GM18907 (cell line): Measurements from ENCODE around the gene DHCR24.
"Not testable (repeated sequence)": the region's sequence is repeated elsewhere in the genome, so short reads cannot be mapped to it uniquely, and the experiment has no call there.

Source experiments
- ATAC-seq: cut with Tn5 transposase; IDR thresholded peaks from one replicate; pipeline ENCODE4 v1.9.1; 2021; ENCODE audit warnings: mild to moderate bottlenecking, moderate library complexity; ENCODE audit not compliant: unreplicated experiment

The DHCR24 gene

GRCh38 chr1:54888080-54888733 lies 1.2 kb upstream of the DHCR24 start:
- ATAC-seq, result no peak

DNA sequence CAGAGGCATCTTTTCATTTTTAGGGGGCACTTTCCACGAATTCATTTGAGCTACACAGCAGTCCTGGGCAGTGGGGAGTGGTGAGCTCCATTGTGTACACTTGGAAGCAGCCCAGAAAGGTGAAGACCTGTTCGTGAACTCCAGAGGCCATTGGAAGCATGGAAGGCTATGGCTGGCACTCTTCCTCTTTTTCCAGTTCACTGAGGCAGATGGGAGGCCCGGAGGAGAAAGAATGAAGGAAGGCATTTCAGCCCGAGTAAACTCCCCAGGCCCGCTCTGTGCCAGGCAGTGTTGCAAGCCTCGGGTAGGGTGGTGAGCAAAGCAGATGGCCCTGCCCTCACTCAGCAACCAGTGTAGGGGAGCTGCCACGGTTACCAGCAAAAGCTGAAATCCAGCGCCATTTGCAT lies 673 bp upstream of the DHCR24 start:
- ATAC-seq, result no peak

DNA sequence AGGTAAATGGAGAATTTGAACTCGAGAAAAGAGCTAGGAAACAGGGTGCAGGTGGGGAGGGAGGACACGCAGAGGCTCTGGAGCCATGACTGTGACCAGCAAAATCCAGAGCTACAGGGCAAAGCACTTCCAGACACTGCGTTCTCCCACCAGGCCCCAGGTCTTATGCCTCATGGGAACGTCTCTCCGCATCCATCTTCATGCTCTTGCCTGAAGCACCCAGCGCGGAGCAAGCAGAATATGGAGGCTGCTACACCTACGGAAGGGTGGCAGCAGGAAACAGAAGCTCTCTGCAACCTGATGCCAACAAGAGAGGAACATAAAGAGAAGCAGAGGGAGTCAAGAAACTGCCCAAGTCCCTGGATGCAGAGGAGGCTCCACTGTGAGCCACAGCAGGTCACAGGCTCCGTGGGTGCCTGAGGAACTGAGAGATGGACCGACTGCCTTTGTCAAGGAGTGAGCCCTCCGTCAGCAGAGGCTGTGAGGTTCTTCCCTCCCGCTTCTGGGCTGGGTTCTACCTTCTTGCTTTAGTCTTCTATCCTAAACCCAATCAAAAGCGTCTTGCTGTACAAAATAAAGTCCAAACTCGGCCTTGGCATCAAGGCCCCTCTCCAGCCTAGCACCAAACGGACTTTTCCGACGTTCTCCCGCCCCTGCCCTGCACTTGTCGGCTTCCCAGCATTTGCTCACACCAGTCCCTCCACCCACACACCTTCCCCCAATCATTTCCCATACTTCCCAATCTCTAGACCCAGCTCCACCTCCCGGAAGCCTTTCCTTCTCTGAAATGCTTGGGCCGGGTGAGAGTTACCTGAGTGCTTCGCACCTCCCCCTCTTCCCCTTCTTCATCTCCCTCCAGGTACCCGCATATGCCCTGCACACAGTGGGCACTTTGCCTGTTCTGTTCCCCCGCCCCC lies 930 bp downstream of the DHCR24 start:
- no peak for ATAC-seq

DNA sequence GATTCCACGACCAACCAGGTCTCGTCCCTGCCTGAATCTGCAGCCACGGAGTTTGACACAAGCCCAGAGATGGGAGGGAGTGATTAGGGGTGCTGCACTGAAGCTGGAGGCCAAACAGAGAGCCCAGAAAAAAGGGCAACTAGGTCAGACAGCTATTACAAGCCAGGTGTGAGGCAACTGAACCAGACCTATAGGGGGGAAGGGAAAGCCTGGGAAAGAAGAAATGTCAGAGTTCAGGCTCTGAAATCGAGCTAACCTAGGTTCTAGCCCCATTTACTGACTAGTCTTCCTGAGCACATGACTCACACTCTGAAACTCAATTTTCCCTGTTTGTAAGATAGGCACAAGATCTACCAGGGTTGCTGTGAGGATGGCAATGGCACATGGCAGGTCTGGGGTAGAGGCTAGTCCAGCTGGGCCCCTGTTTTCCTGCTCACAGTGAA lies 1.7 kb downstream of the DHCR24 start:
- ATAC-seq, result no peak

DNA sequence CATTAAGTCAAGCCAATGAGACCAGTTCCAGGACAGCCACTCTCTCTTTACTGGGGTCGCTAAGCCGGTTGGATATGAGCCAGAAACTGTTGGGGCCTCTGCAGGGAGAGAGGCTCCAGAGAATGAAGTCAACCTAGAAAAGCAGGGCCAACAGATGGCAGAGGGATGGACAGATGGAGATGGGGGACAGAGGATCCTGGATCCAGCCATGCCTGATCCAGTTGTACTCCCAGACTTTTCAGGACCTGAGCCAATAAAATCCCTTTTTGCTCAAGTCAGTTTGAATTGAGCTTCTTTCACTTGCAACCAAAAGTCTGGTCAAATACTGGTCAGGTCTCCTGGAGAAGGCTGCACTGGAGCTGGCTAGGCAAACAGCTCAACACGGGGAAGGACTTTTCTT lies 2.2 kb downstream of the DHCR24 start:
- no peak for ATAC-seq

DNA sequence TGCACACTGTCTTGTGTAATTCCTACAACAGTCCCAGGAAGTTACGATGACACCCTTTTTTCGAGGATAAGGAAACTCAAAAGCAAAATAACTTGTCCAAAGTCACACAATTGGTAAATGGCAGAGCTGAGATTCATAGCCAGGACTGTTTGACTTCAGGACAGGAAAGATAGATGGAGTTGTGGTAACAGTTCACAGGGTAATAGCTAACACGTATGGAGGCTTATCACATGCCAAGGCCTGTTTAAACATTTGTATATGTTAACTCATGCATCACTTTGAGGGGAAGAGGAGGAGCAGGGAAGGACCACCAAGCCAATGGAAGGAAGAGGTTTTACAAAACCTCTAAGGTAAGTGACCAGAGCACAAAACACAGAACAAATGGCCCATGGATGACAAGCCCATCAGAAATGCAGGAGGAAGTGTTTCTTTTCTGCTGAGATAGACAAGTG lies 2.8 kb downstream of the DHCR24 start:
- ATAC-seq, result no peak

- no peak for ATAC-seq
These were observed 3.5 kb downstream of the DHCR24 start for GRCh38 chr1:54883349-54884102.

DNA sequence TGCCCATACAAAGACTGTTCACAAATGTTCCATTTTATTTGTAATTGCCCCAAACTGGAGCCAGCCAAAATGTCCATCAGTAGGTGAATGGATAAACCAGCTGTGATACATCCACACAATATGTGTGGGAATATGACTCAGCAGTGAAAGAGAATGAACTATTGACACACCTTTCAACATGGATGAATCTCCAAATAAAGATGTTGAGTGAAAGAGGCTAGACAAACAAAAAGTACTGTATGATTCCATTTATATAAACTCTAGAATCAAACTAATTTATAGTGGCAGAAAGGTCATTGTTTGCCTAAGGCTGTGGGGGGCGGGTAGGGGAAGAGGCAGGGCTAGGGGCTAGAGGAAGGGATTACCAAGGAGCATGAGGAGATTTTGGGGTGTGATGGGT lies 4.5 kb downstream of the DHCR24 start:
- no peak for ATAC-seq

GRCh38 chr1:54881604-54882003 lies 5.4 kb downstream of the DHCR24 start:
- ATAC-seq, result not testable (repeated sequence)

DNA sequence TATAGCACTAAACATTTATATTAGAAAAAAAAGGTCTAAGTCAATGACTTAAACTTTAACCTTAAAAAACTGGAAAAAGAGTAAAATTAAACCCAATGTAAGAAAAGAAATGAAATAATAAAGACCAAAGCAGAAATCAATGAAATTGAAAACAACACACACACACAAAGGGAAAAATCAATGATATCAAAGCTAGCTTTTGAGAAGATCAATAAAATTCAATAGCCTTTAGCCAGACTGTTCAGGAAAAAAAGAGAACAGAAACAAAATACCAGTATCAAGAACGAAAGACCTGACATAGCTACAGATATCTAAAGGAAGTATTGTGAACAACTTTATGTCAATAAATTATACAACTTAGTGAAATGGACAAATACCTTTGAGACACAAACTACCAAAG lies 7.1 kb downstream of the DHCR24 start:
- ATAC-seq, result no peak

DNA sequence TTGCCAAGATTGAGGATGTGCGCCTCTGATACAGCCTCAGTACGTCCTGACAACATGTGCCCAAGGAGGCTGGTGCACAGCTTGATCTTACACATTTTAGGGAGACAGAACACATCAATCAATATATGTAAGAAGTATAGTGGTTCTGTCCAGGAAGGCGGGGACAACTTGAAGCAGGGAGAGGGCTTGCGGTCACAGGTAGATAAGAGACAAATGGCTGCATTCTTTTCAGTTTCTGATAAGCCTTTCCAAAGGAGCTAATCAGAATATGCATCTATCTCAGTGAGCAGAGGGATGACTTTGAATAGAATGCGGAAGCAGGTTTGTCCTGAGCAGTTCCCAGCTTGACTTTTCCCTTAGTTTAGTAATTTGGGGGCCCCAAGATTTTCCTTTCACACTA lies 10.2 kb downstream of the DHCR24 start:
- ATAC-seq, result no peak

- no peak for ATAC-seq
These were observed 12.0 kb downstream of the DHCR24 start for GRCh38 chr1:54875000-54875399.

DNA sequence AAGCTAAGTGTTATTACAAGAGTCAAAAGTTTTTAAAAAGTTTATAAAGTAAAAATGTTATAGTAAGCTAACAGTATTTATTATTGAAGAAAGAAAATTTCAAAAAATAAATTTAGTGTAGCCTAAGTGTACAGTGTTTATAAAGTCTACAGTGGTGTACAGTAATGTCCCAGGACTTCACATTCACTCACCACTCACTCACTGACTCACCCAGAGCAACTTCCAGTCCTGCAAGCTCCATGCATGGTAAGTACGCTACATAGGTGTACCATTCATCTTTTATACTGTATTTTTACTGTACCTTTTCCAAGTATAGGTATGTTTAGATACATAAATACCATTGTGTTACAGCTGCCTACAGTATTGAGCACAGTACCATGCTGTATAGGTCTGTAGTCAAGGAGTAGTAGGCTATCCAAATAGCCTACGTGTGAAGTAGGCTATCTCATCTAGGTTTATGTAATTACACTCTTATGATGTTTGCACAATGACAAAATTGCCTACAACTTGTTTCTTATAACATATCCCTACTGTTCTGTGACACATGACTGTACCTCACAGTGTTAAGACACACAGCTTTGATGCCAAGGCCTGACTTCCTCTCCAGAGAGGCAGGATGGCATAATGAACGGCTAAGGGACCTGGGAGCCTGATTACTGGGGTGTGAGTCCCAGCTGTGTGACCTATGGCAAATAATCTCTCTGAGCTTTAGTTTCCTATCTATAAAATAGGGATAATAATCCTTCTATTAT lies 12.7 kb downstream of the DHCR24 start:
- no peak for ATAC-seq

- no peak for ATAC-seq
These were observed 15.0 kb downstream of the DHCR24 start for GRCh38 chr1:54872036-54872331.

DNA sequence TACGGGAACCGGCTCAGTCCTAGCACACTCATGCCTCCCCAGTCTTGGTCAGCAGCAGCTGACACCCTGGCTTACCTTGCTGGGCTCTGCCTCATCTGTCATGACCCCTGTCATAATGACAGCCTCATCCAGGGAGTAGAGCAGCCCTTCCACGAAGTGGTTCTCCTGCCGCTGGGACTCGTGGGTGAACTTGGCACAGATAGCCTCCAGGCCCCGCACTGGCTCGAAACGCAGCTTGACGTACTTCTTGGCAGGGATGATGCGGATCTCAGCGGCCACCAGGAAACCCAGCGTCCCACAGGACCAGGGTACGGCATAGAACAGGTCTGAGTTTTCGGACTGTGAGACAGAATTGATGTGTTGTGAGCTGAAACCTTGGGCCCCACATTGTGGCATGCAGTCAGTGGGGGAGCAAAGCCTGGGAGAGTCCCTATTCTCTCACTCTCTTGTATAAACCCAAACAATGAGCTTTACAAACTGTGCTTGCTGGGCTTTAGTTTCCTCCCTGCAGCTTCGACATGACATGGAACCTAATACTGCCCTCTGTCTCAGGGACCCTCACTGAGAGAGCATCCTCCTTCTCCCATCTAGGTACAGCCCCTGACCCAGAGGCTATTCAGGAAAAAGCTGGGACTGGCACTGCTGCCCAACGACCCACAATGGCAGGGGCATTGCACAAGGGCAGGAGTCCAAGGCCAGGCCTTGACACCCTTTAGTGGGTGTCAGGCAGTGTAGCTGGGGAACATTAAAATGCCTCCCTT lies 15.5 kb downstream of the DHCR24 start:
- ATAC-seq, result no peak

DNA sequence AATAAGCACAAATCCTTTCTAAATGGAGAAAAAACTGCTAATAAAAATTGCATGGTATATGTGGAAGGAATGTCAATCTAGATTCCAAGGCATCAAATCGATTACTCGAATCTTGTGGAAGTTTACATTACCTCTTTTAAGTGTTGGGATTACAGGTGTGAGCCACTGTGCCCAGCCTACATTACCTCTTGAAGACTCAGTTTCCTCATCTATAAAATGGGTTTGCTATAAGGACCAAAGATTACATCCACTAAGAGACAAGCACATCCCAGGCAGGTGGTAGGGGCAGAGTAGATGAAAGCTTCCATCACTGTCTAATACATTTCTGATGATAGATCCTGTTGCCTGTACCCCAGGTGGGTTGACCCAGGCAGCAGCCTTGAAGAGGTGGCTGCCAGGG lies 16.1 kb downstream of the DHCR24 start:
- no peak for ATAC-seq

GRCh38 chr1:54869173-54869851 lies 17.7 kb downstream of the DHCR24 start:
- ATAC-seq, result no peak

GRCh38 chr1:54867717-54868057 lies 19.3 kb downstream of the DHCR24 start:
- no peak for ATAC-seq

DNA sequence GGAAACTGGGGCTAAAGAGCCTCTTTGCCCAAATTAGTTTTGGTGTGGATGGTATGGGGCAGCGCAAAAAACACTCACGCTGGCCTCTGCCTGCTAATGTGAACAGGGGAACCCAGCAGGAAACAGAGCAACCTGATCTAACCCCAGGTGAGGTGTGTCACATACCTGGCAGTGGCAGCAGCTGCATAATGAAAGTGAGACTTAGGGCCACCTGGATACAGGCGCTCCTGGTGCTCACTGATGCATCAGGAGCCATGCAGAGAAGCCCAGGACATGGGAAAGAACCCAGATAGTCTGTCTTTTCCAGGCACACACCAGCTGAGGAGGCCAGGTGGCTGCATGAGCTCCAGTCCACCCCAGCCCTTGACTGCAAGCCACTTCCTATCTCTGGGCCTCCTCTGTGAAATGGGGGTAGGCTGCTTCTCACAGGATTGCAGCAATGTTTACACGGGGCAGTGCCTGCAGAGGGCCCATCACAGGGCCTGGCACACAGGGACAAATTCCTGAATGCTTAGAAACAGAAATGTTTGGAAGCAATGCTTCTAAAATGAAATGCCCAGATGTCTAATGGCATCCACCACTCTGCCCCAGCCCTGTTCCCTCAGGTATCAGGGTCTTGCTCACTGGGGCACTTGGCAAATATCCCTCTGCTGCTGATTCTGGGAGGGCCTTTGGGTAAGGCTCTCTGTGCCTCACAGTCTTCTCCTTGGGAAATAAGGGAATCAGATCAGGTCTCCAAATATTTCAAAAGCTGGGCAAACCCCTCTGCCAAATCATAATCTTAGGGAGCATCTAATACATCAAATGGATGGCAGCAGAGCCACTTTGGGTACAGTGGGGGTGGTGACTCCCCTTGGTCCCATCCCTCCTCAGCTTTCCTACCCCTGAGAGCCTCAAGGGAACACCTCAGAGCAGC lies 19.9 kb downstream of the DHCR24 start:
- no peak for ATAC-seq
